Caco-2 (cell line): ENCODE measurements around the gene LMNTD1. TPM values are rescaled to one million over a fixed set of nuclear protein-coding genes. Genes with fewer than 3 reads are reported as not detected.
"Not testable (repeated sequence)": the region's sequence is repeated elsewhere in the genome, so short reads cannot be mapped to it uniquely, and the experiment has no call there.

Experiments
- BruUV-seq: library from RNA; stranded (reverse); fragments of 400-500 nt; replicated peaks from 2 replicates; lab custom pipeline; 2021; lab: Mats Ljungman, UMichigan
- CTCF ChIA-PET: fragments of 300-600 bp; sonication (Branson Sonifier 250); formaldehyde crosslinking; loops from one replicate; lab custom pipeline; 2022; ENCODE audit warnings: antibody characterized with exemption; lab: Charles Lee
- POLR2A ChIA-PET: fragments of 300-600 bp; sonication (Branson Sonifier 250); formaldehyde crosslinking; loops from one replicate; lab custom pipeline; 2022; ENCODE audit warnings: antibody characterized with exemption; lab: Charles Lee
- DNase-seq, 2 experiments: peaks; one replicate each; pipeline versions ENCODE4 v3.0.0 to v3.0.0-alpha.2; 2020 to 2022
- H3K27me3 ChIP-seq: replicated peaks from 2 replicates; pipeline ENCODE4 v1.6.0; 2011; ENCODE audit warnings: low read length; ENCODE audit not compliant: control insufficient read depth, insufficient read depth
- H3K36me3 ChIP-seq: 2 replicates; pipeline ENCODE4 v1.5.1; 2011; ENCODE audit warnings: low read length; ENCODE audit not compliant: control insufficient read depth, insufficient read depth
- H3K4me1 ChIP-seq: fragments of 250-450 bp; sonication (Bioruptor Pico); 2 replicates; pipeline ENCODE4 v1.5.1; 2020; ENCODE audit warnings: mild to moderate bottlenecking
- H3K4me3 ChIP-seq: 2 replicates; pipeline ENCODE4 v1.5.1; 2011; ENCODE audit warnings: low read depth, mild to moderate bottlenecking, control low read depth, low read length
- H3K9me3 ChIP-seq: fragments of 250-450 bp; sonication (Bioruptor Pico); 2 replicates; pipeline ENCODE4 v1.5.1; 2020; ENCODE audit warnings: mild to moderate bottlenecking, moderate library complexity
- H3K27ac Mint-ChIP-seq: one replicate; pipeline ENCODE4 v1.8.0; 2022; ENCODE audit warnings: mixed read lengths; ENCODE audit not compliant: unreplicated experiment
- H3K27me3 Mint-ChIP-seq: one replicate; pipeline ENCODE4 v1.8.0; 2022; ENCODE audit warnings: mixed read lengths; ENCODE audit not compliant: insufficient read depth, unreplicated experiment
- H3K36me3 Mint-ChIP-seq: one replicate; pipeline ENCODE4 v1.8.0; 2022; ENCODE audit warnings: mild to moderate bottlenecking, mixed read lengths; ENCODE audit not compliant: insufficient read depth, unreplicated experiment
- H3K4me1 Mint-ChIP-seq: one replicate; pipeline ENCODE4 v1.8.0; 2022; ENCODE audit warnings: low read depth, mixed read lengths; ENCODE audit not compliant: unreplicated experiment
- H3K4me3 Mint-ChIP-seq: one replicate; pipeline ENCODE4 v1.8.0; 2022; ENCODE audit warnings: mild to moderate bottlenecking, moderate library complexity, mixed read lengths; ENCODE audit not compliant: unreplicated experiment
- H3K9me3 Mint-ChIP-seq: one replicate; pipeline ENCODE4 v1.8.0; 2022; ENCODE audit warnings: mixed read lengths; ENCODE audit not compliant: unreplicated experiment
- intact Hi-C: fragments of 100-400 bp; cut with micrococcal nuclease; formaldehyde crosslinking; loops from one replicate; pipeline ENCODE4 v1.10.0; 2022; ENCODE audit not compliant: unreplicated experiment
- total RNA-seq: library from RNA; stranded (reverse); gene quantifications from 2 replicates; pipeline ENCODE4 v1.2.3, GENCODE V29; 2022
- TF ChIP-seq, protein P1 (sequence below), 2 experiments: fragments of 200-600 bp in 1 of 2; IDR thresholded peaks; 1 replicate in 1 of 2; 2 replicates in 1 of 2; pipeline versions ENCODE4 v1.5.1 to v1.8.0; 2011 to 2022; ENCODE audit warnings: antibody characterized with exemption in 1 of 2, control low read depth in 1 of 2, inconsistent platforms in 1 of 2, low read depth in 1 of 2, low read length in 1 of 2, mild to moderate bottlenecking in 1 of 2, moderate library complexity in 1 of 2; ENCODE audit not compliant: insufficient read depth in 1 of 2, severe bottlenecking in 1 of 2, unreplicated experiment in 1 of 2

The LMNTD1 gene
- total RNA-seq, 1 experiment from 2014 or later: not detected

DNA sequence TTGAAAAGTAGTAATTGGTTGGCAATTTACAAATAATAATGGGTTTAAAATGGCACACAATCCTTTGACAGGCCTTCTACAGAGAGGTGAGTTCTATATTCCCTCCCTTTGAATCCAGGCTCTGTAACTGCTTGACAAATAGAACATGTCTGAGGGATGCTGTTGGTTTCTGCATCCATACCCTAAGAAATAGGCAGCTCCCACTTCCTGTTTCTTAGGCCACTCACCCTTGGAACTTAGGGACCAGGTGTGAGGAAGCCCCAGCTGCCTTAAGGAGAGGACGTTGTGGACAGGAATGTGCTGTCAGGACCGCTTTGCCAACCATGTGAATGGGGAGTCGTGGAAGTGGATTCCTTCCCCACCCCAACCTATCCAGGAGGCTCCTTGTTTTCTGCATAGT is 59.4 kb downstream of the LMNTD1 start:
- CTCF ChIA-PET: no interaction called here
- Mint-ChIP-seq H3K36me3 (peaks cover 15% of the 10 kb centered on the region), H3K9me3 (peaks cover 50% of the 10 kb centered on the region)

GRCh38 chr12:25491396-25492325 is 61.4 kb downstream of the LMNTD1 start:
- Mint-ChIP-seq H3K27ac (no peak overlapping the region), H3K4me3 (no peak overlapping the region), H3K27me3 (no peaks in the 10 kb centered on the region), H3K36me3 (peaks cover 15% of the 10 kb centered on the region), H3K4me1 (peaks cover 50% of the 10 kb centered on the region), H3K9me3 (peaks cover 45% of the 10 kb centered on the region)
- peaks cover 53% of the 10 kb centered on the region for H3K4me1 ChIP-seq
- H3K4me3 ChIP-seq: no peak overlapping the region
- BruUV-seq: no TSS peak
- H3K9me3 ChIP-seq: peaks cover 31% of the 10 kb centered on the region
- CTCF ChIA-PET: no interaction called here
- POLR2A ChIA-PET: no interaction called here
- intact Hi-C loops: no loop called here
- H3K36me3 ChIP-seq: no peaks in the 10 kb centered on the region
- TF ChIP-seq, protein P1, sequence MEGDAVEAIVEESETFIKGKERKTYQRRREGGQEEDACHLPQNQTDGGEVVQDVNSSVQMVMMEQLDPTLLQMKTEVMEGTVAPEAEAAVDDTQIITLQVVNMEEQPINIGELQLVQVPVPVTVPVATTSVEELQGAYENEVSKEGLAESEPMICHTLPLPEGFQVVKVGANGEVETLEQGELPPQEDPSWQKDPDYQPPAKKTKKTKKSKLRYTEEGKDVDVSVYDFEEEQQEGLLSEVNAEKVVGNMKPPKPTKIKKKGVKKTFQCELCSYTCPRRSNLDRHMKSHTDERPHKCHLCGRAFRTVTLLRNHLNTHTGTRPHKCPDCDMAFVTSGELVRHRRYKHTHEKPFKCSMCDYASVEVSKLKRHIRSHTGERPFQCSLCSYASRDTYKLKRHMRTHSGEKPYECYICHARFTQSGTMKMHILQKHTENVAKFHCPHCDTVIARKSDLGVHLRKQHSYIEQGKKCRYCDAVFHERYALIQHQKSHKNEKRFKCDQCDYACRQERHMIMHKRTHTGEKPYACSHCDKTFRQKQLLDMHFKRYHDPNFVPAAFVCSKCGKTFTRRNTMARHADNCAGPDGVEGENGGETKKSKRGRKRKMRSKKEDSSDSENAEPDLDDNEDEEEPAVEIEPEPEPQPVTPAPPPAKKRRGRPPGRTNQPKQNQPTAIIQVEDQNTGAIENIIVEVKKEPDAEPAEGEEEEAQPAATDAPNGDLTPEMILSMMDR (IDR thresholded peaks at IDR 0.05; ENCODE audit: insufficient read depth in 1 of 2, low read depth in 1 of 2, low read length in 1 of 2, severe bottlenecking in 1 of 2, unreplicated experiment in 1 of 2): no peak
- no peaks in the 10 kb centered on the region for H3K27me3 ChIP-seq
- no peak for DNase-seq

More for the DNA sequence above, 59.4 kb downstream of the LMNTD1 start:
- Histone ChIP-seq H3K36me3 (no peaks in the 10 kb centered on the region), H3K27me3 (no peaks in the 10 kb centered on the region), H3K9me3 (peaks cover 44% of the 10 kb centered on the region), H3K4me1 (peaks cover 54% of the 10 kb centered on the region), H3K4me3 (no peak overlapping the region)
- TF ChIP-seq, protein P1 (IDR thresholded peaks at IDR 0.05; ENCODE audit: insufficient read depth in 1 of 2, low read depth in 1 of 2, low read length in 1 of 2, severe bottlenecking in 1 of 2, unreplicated experiment in 1 of 2): no peak
- BruUV-seq: no TSS peak
- POLR2A ChIA-PET: no interaction called here
- Mint-ChIP-seq H3K27me3 (no peaks in the 10 kb centered on the region), H3K4me1 (peaks cover 53% of the 10 kb centered on the region), H3K4me3 (no peak overlapping the region), H3K27ac (no peak overlapping the region)
- intact Hi-C loops: no loop called here
- no peak for DNase-seq

- Histone ChIP-seq H3K4me1 (peaks cover 28% of the 10 kb centered on the region), H3K4me3 (peak overlapping the region; percentile 30), H3K9me3 (peaks cover 21% of the 10 kb centered on the region)
- intact Hi-C loops, H3K36me3 ChIP-seq, H3K27me3 Mint-ChIP-seq, H3K27me3 ChIP-seq, CTCF ChIA-PET, POLR2A ChIA-PET: not testable (repeated sequence)
- BruUV-seq: TSS peak; percentile 89
- peaks cover 31% of the 10 kb centered on the region for H3K4me1 Mint-ChIP-seq
- H3K4me3 Mint-ChIP-seq: peak overlapping the region; percentile 71
- peaks cover 15% of the 10 kb centered on the region for H3K36me3 Mint-ChIP-seq
- peak; percentile 80 to 91 for DNase-seq
- peak overlapping the region; percentile 86 for H3K27ac Mint-ChIP-seq
- peaks cover 35% of the 10 kb centered on the region for H3K9me3 Mint-ChIP-seq
Measured at GRCh38 chr12:25488956-25489870, 63.9 kb downstream of the LMNTD1 start.
